Liver (tissue), 3 donors: ENCODE measurements around the gene SETD6.

ENCODE experiments used
- ATF3 ChIP-seq: IDR thresholded peaks from 2 replicates; pipeline ENCODE4 v1.6.1; 2016; ENCODE audit warnings: antibody characterized with exemption
- CTCF ChIP-seq: fragments of 150-350 bp; IDR thresholded peaks from 2 replicates; pipeline ENCODE4 v1.5.1; 2017; ENCODE audit warnings: improper control_type of control experiment, low read depth, low read length; ENCODE audit not compliant: missing input control
- FOXA1 ChIP-seq: IDR thresholded peaks from 2 replicates; pipeline ENCODE4 v1.6.1; 2016; ENCODE audit warnings: antibody characterized with exemption
- GABPA ChIP-seq, 2 donors: IDR thresholded peaks in 1 of 2; conservative IDR thresholded peaks in 1 of 2; 2 replicates each; pipeline ENCODE4 v1.6.1; 2016; ENCODE audit warnings: antibody characterized with exemption in 2 of 2, mild to moderate bottlenecking in 1 of 2, moderate library complexity in 1 of 2
- SP1 ChIP-seq: IDR thresholded peaks from 2 replicates; pipeline ENCODE4 v1.6.1; 2018; ENCODE audit warnings: antibody characterized with exemption, mild to moderate bottlenecking
- YY1 ChIP-seq: IDR thresholded peaks from 2 replicates; pipeline ENCODE4 v1.6.1; 2016; ENCODE audit warnings: antibody characterized with exemption, mild to moderate bottlenecking
- donor health status: healthy.
- donor health status: healthy.

- no peak for TF ChIP-seq CTCF
- TF ChIP-seq SP1, result no peak
- TF ChIP-seq FOXA1, result no peak
- TF ChIP-seq ATF3, result no peak
- TF ChIP-seq GABPA (IDR thresholded peaks at IDR 0.05 in 1 of 2, conservative IDR thresholded peaks at IDR 0.05 in 1 of 2), result no peak
- no peak for TF ChIP-seq YY1
Observed at GRCh38 chr16:58548378-58548777, 33.1 kb downstream of the SETD6 start.
